Astrocyte (in vitro differentiated cells and primary cell): Measurements from ENCODE around the gene BCL7C.

Experiments used
- CTCF ChIP-seq: IDR thresholded peaks from 2 replicates; pipeline ENCODE4 v1.5.1; 2011; ENCODE audit warnings: low read depth, mild to moderate bottlenecking, inconsistent platforms, low read length, moderate library complexity; ENCODE audit not compliant: insufficient read depth
- EZH2 ChIP-seq: IDR thresholded peaks from 2 replicates; pipeline ENCODE4 v1.6.1; 2012; ENCODE audit warnings: mild to moderate bottlenecking, low read length, inconsistent platforms; ENCODE audit not compliant: insufficient read depth

GRCh38 chr16:30928390-30928789, 34.5 kb upstream of the BCL7C start:
- TF ChIP-seq CTCF: no peak
- no peak for TF ChIP-seq EZH2
